Coronary artery (tissue), 2 donors: Measurements from ENCODE around the gene ANAPC15.

Experiments used
- DNase-seq: peaks from one replicate; pipeline ENCODE4 v3.0.0-alpha.2; 2017; ENCODE audit warnings: low spot score
- H3K27ac ChIP-seq, 2 donors: fragments of 200-600 bp; sonication (generic); one replicate each; pipeline ENCODE4 v1.5.1; 2016 to 2019
- H3K4me3 ChIP-seq: fragments of 200-600 bp; sonication (generic); 2 replicates; pipeline ENCODE4 v1.5.1; 2016; ENCODE audit warnings: mild to moderate bottlenecking, moderate library complexity
- TF ChIP-seq, protein P1 (sequence below): fragments of 200-600 bp; sonication (generic); IDR thresholded peaks from one replicate; pipeline ENCODE4 v1.5.1; 2019; ENCODE audit warnings: antibody characterized with exemption

The ANAPC15 gene

DNA sequence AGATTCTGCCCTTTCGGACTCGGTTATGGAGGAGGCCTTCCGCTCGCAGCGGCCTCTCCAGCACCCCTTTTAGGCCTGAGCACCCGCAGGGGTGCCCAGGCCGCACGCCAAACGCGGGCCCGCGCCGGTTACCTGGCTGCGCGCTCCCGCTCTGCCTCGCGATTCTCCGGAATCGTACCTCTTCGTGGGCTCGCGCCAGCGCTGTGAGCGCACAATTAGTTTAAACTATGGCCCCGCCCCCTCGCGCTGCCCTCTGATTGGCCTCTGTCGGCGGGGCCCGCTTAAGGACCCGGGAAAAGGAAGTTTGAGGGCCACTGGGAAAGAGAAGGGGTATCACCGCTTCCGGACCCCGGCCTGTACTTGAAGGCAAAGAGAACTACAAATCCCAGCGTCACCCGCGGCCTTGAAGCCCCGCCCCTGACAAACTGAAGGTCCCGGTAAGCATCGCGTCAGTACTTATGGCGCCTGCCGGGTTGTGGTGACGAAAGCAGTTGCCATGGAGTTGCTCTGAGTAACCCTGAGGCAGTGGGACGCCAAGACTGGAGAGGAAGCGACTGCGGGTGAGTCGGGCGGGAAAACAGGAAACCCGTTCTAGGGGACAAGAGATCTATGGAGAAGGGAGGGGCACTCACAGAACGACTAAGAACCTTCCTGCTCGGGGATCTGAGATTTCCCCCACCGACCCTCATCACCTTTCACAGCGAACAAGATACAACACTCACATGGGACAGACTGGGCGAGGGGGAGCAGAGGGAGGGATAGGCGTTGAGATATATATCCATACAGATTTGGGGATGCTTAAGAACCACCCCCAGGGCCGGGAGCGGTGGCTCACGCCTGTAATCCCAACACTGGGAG, 31.9 kb downstream of the ANAPC15 start, which contains the start of the genes LRRC51 and NUMA1:
TSS of gene LRRC51 (plus strand) at position 525 of the 858 bp plus-strand sequence. CDS start 8,234 bp downstream, outside the sequence.
TSS of gene NUMA1 (minus strand) at position 217 of the 858 bp plus-strand sequence. CDS start 44,599 bp downstream, outside the sequence.
- H3K27ac ChIP-seq, result peak within 1 kb of the TSS; percentile 89 to 93
- peak; percentile 100 for DNase-seq
- H3K4me3 ChIP-seq, result peak within 1 kb of the TSS; percentile 77
- TF ChIP-seq, protein P1, sequence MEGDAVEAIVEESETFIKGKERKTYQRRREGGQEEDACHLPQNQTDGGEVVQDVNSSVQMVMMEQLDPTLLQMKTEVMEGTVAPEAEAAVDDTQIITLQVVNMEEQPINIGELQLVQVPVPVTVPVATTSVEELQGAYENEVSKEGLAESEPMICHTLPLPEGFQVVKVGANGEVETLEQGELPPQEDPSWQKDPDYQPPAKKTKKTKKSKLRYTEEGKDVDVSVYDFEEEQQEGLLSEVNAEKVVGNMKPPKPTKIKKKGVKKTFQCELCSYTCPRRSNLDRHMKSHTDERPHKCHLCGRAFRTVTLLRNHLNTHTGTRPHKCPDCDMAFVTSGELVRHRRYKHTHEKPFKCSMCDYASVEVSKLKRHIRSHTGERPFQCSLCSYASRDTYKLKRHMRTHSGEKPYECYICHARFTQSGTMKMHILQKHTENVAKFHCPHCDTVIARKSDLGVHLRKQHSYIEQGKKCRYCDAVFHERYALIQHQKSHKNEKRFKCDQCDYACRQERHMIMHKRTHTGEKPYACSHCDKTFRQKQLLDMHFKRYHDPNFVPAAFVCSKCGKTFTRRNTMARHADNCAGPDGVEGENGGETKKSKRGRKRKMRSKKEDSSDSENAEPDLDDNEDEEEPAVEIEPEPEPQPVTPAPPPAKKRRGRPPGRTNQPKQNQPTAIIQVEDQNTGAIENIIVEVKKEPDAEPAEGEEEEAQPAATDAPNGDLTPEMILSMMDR, result no peak

DNA sequence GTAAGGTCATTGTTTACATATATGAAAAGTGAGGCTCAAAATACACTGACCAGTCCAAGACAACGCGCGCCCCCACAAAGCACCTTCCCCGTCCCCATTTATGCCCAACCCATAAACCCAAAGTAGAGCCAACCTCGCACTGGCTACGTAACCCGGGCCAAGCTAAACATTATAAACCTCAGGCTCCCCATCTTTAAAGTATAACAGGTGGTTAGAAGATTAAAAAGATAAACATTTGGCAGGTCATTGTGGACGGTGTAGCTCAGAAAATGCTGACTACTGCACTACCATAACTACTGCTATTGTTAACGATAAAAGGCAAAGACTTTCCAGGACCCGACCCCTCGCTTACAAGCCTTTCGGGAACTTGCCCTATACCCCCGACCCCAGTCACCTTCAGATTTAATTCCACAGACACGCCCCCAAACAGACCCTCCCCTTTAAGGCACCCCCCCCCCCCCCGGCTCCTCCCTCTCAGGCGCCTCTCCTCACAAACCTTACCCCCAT, 32.6 kb downstream of the ANAPC15 start:
- TF ChIP-seq, protein P1, result no peak
- DNase-seq, result no peak
- Histone ChIP-seq H3K4me3 (peak overlapping the region; percentile 77), H3K27ac (peak overlapping the region; percentile 89 to 93)

DNA sequence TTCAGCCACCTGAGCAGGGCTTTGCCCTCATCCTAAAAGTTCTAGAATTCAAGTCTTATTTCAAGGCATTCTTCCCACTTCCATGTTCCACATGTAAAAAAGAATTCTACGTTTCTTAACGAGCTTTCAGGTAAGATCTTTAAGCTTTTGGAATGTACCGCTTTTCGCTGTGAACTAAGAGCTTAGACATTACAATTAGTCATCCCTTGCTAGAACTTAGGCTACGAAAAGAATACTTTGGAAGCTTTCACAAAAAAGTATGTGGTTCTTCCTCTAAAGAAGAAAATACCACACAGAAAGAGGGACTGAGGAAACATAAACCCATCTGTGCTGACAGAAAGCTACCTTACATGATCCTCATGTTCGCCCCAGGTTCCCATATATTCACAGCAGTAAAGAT, 34.0 kb downstream of the ANAPC15 start:
- no peak overlapping the region for H3K4me3 ChIP-seq
- TF ChIP-seq, protein P1, result no peak
- DNase-seq, result no peak
- peak overlapping the region; percentile 78 to 93 for H3K27ac ChIP-seq

DNA sequence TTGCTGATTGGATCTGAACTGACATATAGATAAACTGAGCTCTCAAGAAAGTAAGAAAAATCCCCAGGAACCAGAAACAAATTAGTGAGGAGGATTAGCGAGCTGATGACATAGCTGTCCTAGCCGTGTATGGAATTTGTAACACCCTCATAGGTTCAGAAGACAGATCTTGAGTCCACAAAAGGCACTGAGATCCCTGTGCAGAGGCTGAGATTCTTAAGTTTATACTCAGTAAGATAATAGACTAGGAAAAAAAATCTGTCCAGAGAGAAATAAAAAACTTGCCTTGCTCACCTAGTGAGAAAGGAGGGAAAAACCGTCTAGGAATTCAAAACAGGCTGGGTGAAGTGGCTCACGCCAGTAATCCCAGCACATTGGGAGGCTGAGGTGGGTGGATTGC, 36.7 kb downstream of the ANAPC15 start:
- DNase-seq, result no peak
- TF ChIP-seq, protein P1, result no peak
- Histone ChIP-seq H3K4me3 (no peak overlapping the region), H3K27ac (no peak overlapping the region)

DNA sequence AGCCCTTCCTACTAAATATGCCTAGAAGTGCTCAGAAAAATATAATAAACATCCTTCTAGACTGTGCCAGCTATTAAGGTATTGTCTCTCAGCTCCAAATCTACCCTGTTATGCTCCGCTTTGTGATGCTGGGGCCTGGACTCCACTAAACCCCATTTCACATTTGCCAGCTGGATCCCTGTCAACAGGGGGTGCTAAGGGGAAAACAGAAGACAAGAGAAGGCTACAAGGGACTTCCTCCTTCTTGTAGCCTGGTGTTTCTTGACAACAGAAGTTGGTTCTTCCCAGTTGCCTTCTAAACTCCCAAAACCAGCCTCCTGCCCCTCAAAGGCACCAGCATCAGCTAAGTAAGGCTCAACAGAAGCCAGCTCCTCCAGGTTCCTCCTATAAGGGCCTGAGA, 37.4 kb downstream of the ANAPC15 start:
- Histone ChIP-seq H3K27ac (no peak overlapping the region), H3K4me3 (no peak overlapping the region)
- TF ChIP-seq, protein P1, result no peak
- no peak for DNase-seq

DNA sequence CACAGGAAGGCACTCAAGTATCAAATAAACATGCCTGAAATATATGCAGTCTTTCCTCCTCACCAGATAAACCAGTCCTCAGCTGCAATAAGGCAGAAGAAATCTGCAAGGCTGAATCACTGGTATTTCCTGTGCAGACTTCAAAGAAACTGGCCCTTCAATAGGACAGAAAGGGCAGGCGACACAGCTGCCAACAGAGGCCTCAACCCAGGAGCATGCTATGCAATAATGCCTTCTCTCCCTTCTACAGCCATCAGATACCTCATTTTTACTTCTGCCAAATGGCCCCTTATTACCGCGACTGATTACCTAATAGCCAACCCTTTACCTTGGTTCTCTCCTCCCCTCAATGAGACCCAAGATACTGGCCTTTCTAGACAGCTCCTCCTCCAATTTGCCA, 40.1 kb downstream of the ANAPC15 start:
- DNase-seq, result no peak
- H3K27ac ChIP-seq, result peak overlapping the region in 1 of 2 donors; percentile 45
- TF ChIP-seq, protein P1, result no peak
- H3K4me3 ChIP-seq, result no peak overlapping the region
